SU-DHL-6 (cell line): ENCODE data around the gene GMPPA.

Experiments
- H2AFZ ChIP-seq: fragments of 200-600 bp; sonication (generic); 2 replicates; pipeline ENCODE4 v1.6.1; 2014; ENCODE audit warnings: low read depth, mild to moderate bottlenecking, moderate library complexity, mixed read lengths, antibody characterized with exemption, low read length; ENCODE audit not compliant: severe bottlenecking
- H3F3A ChIP-seq: fragments of 200-600 bp; shearing (Covaris generic); 2 replicates; pipeline ENCODE4 v1.6.0; 2016; ENCODE audit warnings: antibody characterized with exemption, mild to moderate bottlenecking; ENCODE audit not compliant: insufficient read depth
- H3K27ac ChIP-seq: fragments of 200-600 bp; sonication (generic); 2 replicates; pipeline ENCODE4 v1.5.1; 2016; ENCODE audit warnings: low read depth, mild to moderate bottlenecking, low read length, moderate library complexity, mixed read lengths
- H3K27me3 ChIP-seq: fragments of 200-600 bp; sonication (generic), shearing (Covaris generic); 2 replicates; pipeline ENCODE4 v1.6.0; 2014; ENCODE audit warnings: mild to moderate bottlenecking, low read length
- H3K36me3 ChIP-seq: fragments of 200-600 bp; sonication (generic); 2 replicates; pipeline ENCODE4 v1.6.1; 2014; ENCODE audit warnings: mild to moderate bottlenecking, low read length, mixed read lengths
- H3K4me2 ChIP-seq: fragments of 300-600, 200-600 bp; shearing (Covaris generic), sonication (generic); 2 replicates; pipeline ENCODE4 v1.6.0; 2014; ENCODE audit warnings: low read length, low read depth, mild to moderate bottlenecking; ENCODE audit not compliant: poor library complexity, severe bottlenecking
- H3K4me3 ChIP-seq: fragments of 200-600 bp; sonication (generic); 2 replicates; pipeline ENCODE4 v1.5.1; 2014; ENCODE audit warnings: antibody characterized with exemption, low read length, mild to moderate bottlenecking, mixed read lengths; ENCODE audit not compliant: insufficient read depth, poor library complexity, severe bottlenecking
- H3K79me2 ChIP-seq: fragments of 200-600 bp; sonication (generic); 2 replicates; pipeline ENCODE4 v1.6.1; 2014; ENCODE audit warnings: mild to moderate bottlenecking, low read length, moderate library complexity; ENCODE audit not compliant: insufficient read depth
- H3K9ac ChIP-seq: fragments of 200-600 bp; sonication (generic); 2 replicates; pipeline ENCODE4 v1.7.0; 2014; ENCODE audit warnings: mild to moderate bottlenecking, low read length
- H3K9me2 ChIP-seq: fragments of 200-600 bp; sonication (generic); replicated peaks from 2 replicates; pipeline ENCODE4 v1.6.1; 2014; ENCODE audit warnings: low read length; ENCODE audit not compliant: insufficient read depth
- H3K9me3 ChIP-seq: fragments of 200-600 bp; sonication (generic); 2 replicates; pipeline ENCODE4 v1.6.1; 2014; ENCODE audit warnings: low read length, mixed read lengths; ENCODE audit not compliant: insufficient read depth
- H4K20me1 ChIP-seq: fragments of 200-600 bp; sonication (generic); 2 replicates; pipeline ENCODE4 v1.6.1; 2014; ENCODE audit warnings: low read depth, mild to moderate bottlenecking, antibody characterized with exemption, low read length, moderate library complexity, mixed read lengths
- CTCF ChIP-seq: fragments of 200-600 bp; sonication (generic); IDR thresholded peaks from one replicate; pipeline ENCODE4 v1.5.1; 2017; ENCODE audit warnings: antibody characterized with exemption, mild to moderate bottlenecking, low read length, moderate library complexity; ENCODE audit not compliant: insufficient read depth, poor library complexity, severe bottlenecking
- EZH2phosphoT487 ChIP-seq: fragments of 200-600 bp; sonication (generic), shearing (Covaris generic); conservative IDR thresholded peaks from 2 replicates; pipeline ENCODE4 v1.6.1; 2018; ENCODE audit warnings: mild to moderate bottlenecking, antibody characterized with exemption, low read length, moderate library complexity, mixed read lengths

GMPPA gene

GRCh38 chr2:219475278-219475677 is 23.4 kb upstream of the GMPPA start:
- no peak overlapping the region for H3K27ac ChIP-seq
- no peak for TF ChIP-seq EZH2phosphoT487
- TF ChIP-seq CTCF = no peak

GRCh38 chr2:219475697-219476651 is 22.7 kb upstream of the GMPPA start:
- H3K4me2 ChIP-seq = no peak overlapping the region

More at GRCh38 chr2:219475278-219475677, 23.4 kb upstream of the GMPPA start:
- H3K9me3 ChIP-seq = no peaks in the 10 kb centered on the region
- H3K4me3 ChIP-seq = no peak overlapping the region
- no peak overlapping the region for H3K4me2 ChIP-seq
- no peak overlapping the region for H2AFZ ChIP-seq
- no peaks in the 10 kb centered on the region for H3K36me3 ChIP-seq
- no peak overlapping the region for H3K9ac ChIP-seq
- no peaks in the 10 kb centered on the region for H3K27me3 ChIP-seq
- H3F3A ChIP-seq = no peaks in the 10 kb centered on the region
- H4K20me1 ChIP-seq = no peaks in the 10 kb centered on the region
- no peaks in the 10 kb centered on the region for H3K79me2 ChIP-seq
- H3K9me2 ChIP-seq = no peaks in the 10 kb centered on the region

GRCh38 chr2:219476652-219477151 is 22.0 kb upstream of the GMPPA start:
- Histone ChIP-seq H3K4me2 (no peak overlapping the region), H3K9ac (no peak overlapping the region), H3F3A (no peaks in the 10 kb centered on the region), H4K20me1 (no peaks in the 10 kb centered on the region), H3K27ac (no peak overlapping the region), H3K4me3 (no peak overlapping the region), H3K79me2 (no peaks in the 10 kb centered on the region), H3K9me2 (no peaks in the 10 kb centered on the region), H3K36me3 (no peaks in the 10 kb centered on the region), H2AFZ (no peak overlapping the region), H3K27me3 (no peaks in the 10 kb centered on the region), H3K9me3 (no peaks in the 10 kb centered on the region)
- TF ChIP-seq EZH2phosphoT487 = no peak
- no peak for TF ChIP-seq CTCF

More at GRCh38 chr2:219475697-219476651, 22.7 kb upstream of the GMPPA start:
- Histone ChIP-seq H3K9me3 (no peaks in the 10 kb centered on the region), H3K4me3 (no peak overlapping the region), H3K79me2 (no peaks in the 10 kb centered on the region), H3K27me3 (no peaks in the 10 kb centered on the region), H3K36me3 (no peaks in the 10 kb centered on the region), H2AFZ (no peak overlapping the region), H3K27ac (no peak overlapping the region), H4K20me1 (no peaks in the 10 kb centered on the region), H3K9me2 (no peaks in the 10 kb centered on the region), H3F3A (no peaks in the 10 kb centered on the region), H3K9ac (no peak overlapping the region)
- TF ChIP-seq EZH2phosphoT487 (no peak), CTCF (peak; percentile 77)
